ENCODE data around the gene LINGO3. TPM values are rescaled to one million over a fixed set of nuclear protein-coding genes. Genes with fewer than 3 reads are reported as not detected.

Gene LINGO3
- total and polyA plus RNA-seq, 2 of the 8 experiments (the other 6 are each of a cell fraction or from before 2014, with no cell fraction given), result 0.59 TPM; not detected in 1

GRCh38 chr19:2266183-2266993 lies 41.6 kb downstream of the LINGO3 start:
- Histone ChIP-seq H3K14ac (ENCODE audit: insufficient read length) (no peak overlapping the region), H2BK12ac (ENCODE audit: low read depth, low read length) (no peak overlapping the region), H3K18ac (ENCODE audit: extremely low read depth, low read length) (no peak overlapping the region), H2AFZ (ENCODE audit: low read length) (no peak overlapping the region; the same call in 1 of the 2 replicates), H3K4me1 (replicated peaks in 1 of 4; ENCODE audit: control insufficient read depth in 3 of 4, insufficient read depth in 4 of 4, low read length in 3 of 4) (peaks cover 0 to 5% (median under 1%) of the 10 kb centered on the region in 4 experiments; a peak in 2 of 7 replicates), H2BK20ac (ENCODE audit: low read length) (no peak overlapping the region), H3K56ac (replicated peaks; ENCODE audit: insufficient read length, low read depth, low read length) (no peak overlapping the region), H3K36me3 (ENCODE audit: control insufficient read depth in 2 of 4, insufficient read depth in 4 of 4, low read length in 3 of 4) (peaks cover 0 to 4% (median 0%) of the 10 kb centered on the region in 4 experiments; a peak in 1 of 8 replicates), H3K9me3 (ENCODE audit: insufficient read depth in 2 of 2, low read depth in 1 of 2, low read length in 1 of 2) (no peaks in the 10 kb centered on the region), H3K4me3 (ENCODE audit: extremely low read depth in 1 of 4, insufficient read depth in 2 of 4, low read depth in 3 of 4, low read length in 4 of 4) (no peak overlapping the region), H3K27me3 (replicated peaks in 1 of 4; ENCODE audit: control insufficient read depth in 3 of 4, extremely low read depth in 1 of 4, insufficient read depth in 3 of 4, low read length in 3 of 4) (no peaks in the 10 kb centered on the region), H2BK5ac (ENCODE audit: low read depth, low read length) (no peak overlapping the region), H3K79me1 (ENCODE audit: low read depth, low read length) (no peaks in the 10 kb centered on the region), H3K23ac (ENCODE audit: insufficient read length) (no peak overlapping the region), H4K20me1 (replicated peaks in 1 of 2; ENCODE audit: control insufficient read depth in 1 of 2, insufficient read depth in 2 of 2, low read length in 2 of 2) (peaks cover 7 to 13% of the 10 kb centered on the region in 2 experiments), H2BK15ac (ENCODE audit: low read length) (peak overlapping the region; percentile 46; the same call in 1 of the 2 replicates), H3K4ac (replicated peaks; ENCODE audit: insufficient read length, low read depth, low read length) (no peak overlapping the region), H3K4me2 (ENCODE audit: insufficient read depth in 1 of 2, low read depth in 2 of 2, low read length in 2 of 2) (no peak overlapping the region), H4K8ac (ENCODE audit: extremely low read depth, insufficient read depth, low read length) (peak overlapping the region; percentile 4; the same call in 1 of the 2 replicates), H4K5ac (ENCODE audit: insufficient read length, low read depth, low read length) (no peak overlapping the region), H3K23me2 (ENCODE audit: low read depth, low read length) (peaks cover 5% of the 10 kb centered on the region; the same call in 1 of the 2 replicates), H2AK5ac (ENCODE audit: low read depth, low read length) (no peak overlapping the region), H3K9ac (replicated peaks in 1 of 4; ENCODE audit: extremely low read depth in 1 of 4, low read depth in 3 of 4, low read length in 3 of 4) (no peak overlapping the region), H4K91ac (replicated peaks; ENCODE audit: insufficient read length, low read length) (no peak overlapping the region), H3K27ac (ENCODE audit: low read depth, low read length) (no peak overlapping the region), H3K79me2 (ENCODE audit: control insufficient read depth in 1 of 2, insufficient read depth in 2 of 2, low read length in 2 of 2) (peaks cover 16 to 21% of the 10 kb centered on the region in 2 experiments; a peak in 3 of 4 replicates), H2BK120ac (replicated peaks; ENCODE audit: low read depth, low read length) (no peak overlapping the region)
- POLR2A ChIA-PET (ENCODE audit: partially characterized antibody), result interaction anchor here (0.7 to 23.4 kb wide), 8 partner anchors 9 to 158 kb away, joined by 3 to 330 read pairs (median 5); partner anchors contain the start of genes AMH, JSRP1, LSM7 and SF3A2
- TF ChIP-seq POLR2AphosphoS5 (IDR thresholded peaks at IDR 0.05; ENCODE audit: low read depth, low read length) (no peak), SP1 (IDR thresholded peaks at IDR 0.05; ENCODE audit: low read depth, low read length) (no peak), PHF8 (conservative IDR thresholded peaks at IDR 0.05; ENCODE audit: low read depth, low read length) (no peak)
- TF ChIP-seq, protein P1, sequence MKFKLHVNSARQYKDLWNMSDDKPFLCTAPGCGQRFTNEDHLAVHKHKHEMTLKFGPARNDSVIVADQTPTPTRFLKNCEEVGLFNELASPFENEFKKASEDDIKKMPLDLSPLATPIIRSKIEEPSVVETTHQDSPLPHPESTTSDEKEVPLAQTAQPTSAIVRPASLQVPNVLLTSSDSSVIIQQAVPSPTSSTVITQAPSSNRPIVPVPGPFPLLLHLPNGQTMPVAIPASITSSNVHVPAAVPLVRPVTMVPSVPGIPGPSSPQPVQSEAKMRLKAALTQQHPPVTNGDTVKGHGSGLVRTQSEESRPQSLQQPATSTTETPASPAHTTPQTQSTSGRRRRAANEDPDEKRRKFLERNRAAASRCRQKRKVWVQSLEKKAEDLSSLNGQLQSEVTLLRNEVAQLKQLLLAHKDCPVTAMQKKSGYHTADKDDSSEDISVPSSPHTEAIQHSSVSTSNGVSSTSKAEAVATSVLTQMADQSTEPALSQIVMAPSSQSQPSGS (IDR thresholded peaks at IDR 0.05; ENCODE audit: low read length), result no peak
- CTCF ChIA-PET (ENCODE audit: partially characterized antibody), result interaction anchor here (0.6 to 1.2 kb wide), 2 partner anchors 12 to 71 kb away, joined by 3 to 5 read pairs; no protein-coding TSS in a partner anchor
- FAIRE-seq, result no peak
- no peak for DNase-seq (ENCODE audit: low read depth in 1 of 2, low spot score in 2 of 2)
- 77% methylated on average over 18 of the region's 18 CpGs; no CpG with 5 or more reads in 1 of the 2 experiments for WGBS, 2 experiments (ENCODE audit: extremely low coverage in 1 of 2, insufficient coverage in 1 of 2, insufficient read length in 1 of 2, insufficient replicate concordance in 2 of 2, low coverage in 1 of 2, low lambda C conversion rate in 2 of 2, missing lambda C conversion rate in 1 of 2)
